HepG2 (cell line): ENCODE results near the gene MYO5B. TPM values are rescaled to one million over a fixed set of nuclear protein-coding genes. Genes with fewer than 3 reads are reported as not detected.

Experiments used
- ATAC-seq: fragments of 200-7000 bp; cut with Tn5 transposase; 3 replicates; pipeline ENCODE4 v1.9.1; 2020; ENCODE audit warnings: mild to moderate bottlenecking, moderate library complexity
- BruUV-seq: library from RNA; stranded (reverse); fragments of 400-500 nt; replicated peaks from 2 replicates; lab custom pipeline; 2021; lab: Mats Ljungman, UMichigan
- CTCF ChIA-PET: fragments of 300-600 bp; formaldehyde crosslinking; extraction: SDS; loops from one replicate; lab custom pipeline; 2021; ENCODE audit warnings: low total read pairs, inconsistent platforms, low intra/inter-chr PET ratio; lab: Yijun Ruan, JAX
- POLR2A ChIA-PET: fragments of 350-600 bp; sonication (Branson Sonifier 250); formaldehyde crosslinking; loops from one replicate; lab custom pipeline; 2020; ENCODE audit warnings: antibody characterized with exemption, inconsistent platforms; lab: Yijun Ruan, JAX
- DNase-seq: peaks from one replicate; pipeline ENCODE4 v3.0.0-alpha.2; 2015; ENCODE audit warnings: low spot score
- FAIRE-seq: peaks from 3 replicates; lab custom pipeline; 2011; peaks lifted over from hg19 to GRCh38; lab: Jason Lieb, UNC
- H2AFZ ChIP-seq: one replicate; pipeline ENCODE4 v1.6.1; 2011; ENCODE audit warnings: low read length, inconsistent platforms
- H3K27ac ChIP-seq: fragments of 300-600 bp; 3 replicates; pipeline ENCODE4 v1.8.0; 2011; ENCODE audit warnings: mixed run types, mild to moderate bottlenecking, mixed read lengths, low read length, inconsistent platforms; ENCODE audit not compliant: insufficient read depth; ENCODE audit errors: extremely low read length
- H3K27me3 ChIP-seq, 2 experiments: fragments of 200-600 bp in 1 of 2; 2 replicates in 1 of 2; 3 replicates in 1 of 2; pipeline versions ENCODE4 v1.6.0 to v1.8.0; 2011; ENCODE audit warnings: low read length in 2 of 2, mild to moderate bottlenecking in 2 of 2, moderate library complexity in 2 of 2, inconsistent platforms in 1 of 2; ENCODE audit not compliant: insufficient read depth in 2 of 2, control insufficient read depth in 1 of 2
- H3K36me3 ChIP-seq, 2 experiments: fragments of 200-600 bp in 1 of 2; replicated peaks in 1 of 2; 2 replicates in 1 of 2; 3 replicates in 1 of 2; pipeline versions ENCODE4 v1.5.1 to v1.8.0; 2011; ENCODE audit warnings: low read length in 2 of 2, inconsistent platforms in 1 of 2; ENCODE audit not compliant: insufficient read depth in 2 of 2, control insufficient read depth in 1 of 2
- H3K4me1 ChIP-seq: 2 replicates; pipeline ENCODE4 v1.5.1; 2012; ENCODE audit warnings: low read length, inconsistent platforms; ENCODE audit not compliant: insufficient read depth
- H3K4me2 ChIP-seq: 2 replicates; pipeline ENCODE4 v1.6.0; 2011; ENCODE audit warnings: low read depth, low read length, inconsistent platforms
- H3K4me3 ChIP-seq, 3 experiments: fragments of 200-600 bp in 1 of 3; sonication (generic), shearing (Covaris generic) in 1 of 3; replicated peaks in 1 of 3; 2 replicates each; pipeline ENCODE4 v1.5.1; 2011 to 2016; ENCODE audit warnings: low read length in 3 of 3, inconsistent platforms in 2 of 3, low read depth in 2 of 3, mild to moderate bottlenecking in 2 of 3, control low read depth in 1 of 3, mixed read lengths in 1 of 3; ENCODE audit not compliant: insufficient read depth in 1 of 3
- H3K79me2 ChIP-seq: one replicate; pipeline ENCODE4 v1.6.1; 2011; ENCODE audit warnings: low read length, inconsistent platforms; ENCODE audit not compliant: insufficient read depth
- H3K9ac ChIP-seq: 2 replicates; pipeline ENCODE4 v1.6.0; 2011; ENCODE audit warnings: mild to moderate bottlenecking, low read depth, low read length, inconsistent platforms; ENCODE audit not compliant: insufficient read depth
- H3K9me3 ChIP-seq: 2 replicates; pipeline ENCODE4 v1.5.1; 2012; ENCODE audit warnings: mild to moderate bottlenecking, low read length
- H4K20me1 ChIP-seq: 2 replicates; pipeline ENCODE4 v1.6.0; 2011; ENCODE audit warnings: inconsistent platforms, mild to moderate bottlenecking, low read length, moderate library complexity; ENCODE audit not compliant: insufficient read depth
- AGO1 ChIP-seq: fragments of 200-400 bp; formaldehyde crosslinking; IDR thresholded peaks from 2 replicates; pipeline ENCODE4 v1.6.1; 2017; ENCODE audit warnings: mild to moderate bottlenecking, low read depth, low read length, moderate library complexity; ENCODE audit not compliant: poor library complexity, severe bottlenecking
- E2F1 ChIP-seq: sonication (generic); formaldehyde crosslinking; IDR thresholded peaks from 2 replicates; pipeline ENCODE4 v1.5.0; 2020; ENCODE audit warnings: missing genetic modification reagents
- FOSL2 ChIP-seq: sonication (generic); formaldehyde crosslinking; IDR thresholded peaks from 2 replicates; pipeline ENCODE4 v1.4.0; 2020; ENCODE audit warnings: missing genetic modification reagents
- GATAD1 ChIP-seq: IDR thresholded peaks from 2 replicates; pipeline ENCODE4 v1.6.1; 2016; ENCODE audit warnings: missing genetic modification reagents, missing compliant biosample characterization
- ISL2 ChIP-seq: sonication (generic); formaldehyde crosslinking; IDR thresholded peaks from 2 replicates; pipeline ENCODE4 v1.5.0; 2020; ENCODE audit warnings: missing genetic modification reagents
- RBM39 ChIP-seq: fragments of 200-400 bp; formaldehyde crosslinking; IDR thresholded peaks from one replicate; pipeline ENCODE4 v1.6.1; 2018; ENCODE audit warnings: antibody characterized with exemption, mild to moderate bottlenecking, low read depth, low read length; ENCODE audit not compliant: poor library complexity, severe bottlenecking
- SIX4 ChIP-seq: sonication (generic); formaldehyde crosslinking; IDR thresholded peaks from 2 replicates; pipeline ENCODE4 v1.4.0; 2020; ENCODE audit warnings: missing genetic modification reagents
- U2AF2 ChIP-seq: fragments of 200-400 bp; formaldehyde crosslinking; IDR thresholded peaks from 2 replicates; pipeline ENCODE4 v1.6.1; 2017; ENCODE audit warnings: low read depth, mild to moderate bottlenecking, low read length
- YEATS4 ChIP-seq: sonication (generic); formaldehyde crosslinking; IDR thresholded peaks from 2 replicates; pipeline ENCODE4 v1.4.0; 2020; ENCODE audit warnings: missing genetic modification reagents, borderline replicate concordance
- ZKSCAN8 ChIP-seq: IDR thresholded peaks from 2 replicates; pipeline ENCODE4 v1.6.1; 2016; ENCODE audit warnings: borderline replicate concordance, missing genetic modification reagents, missing compliant biosample characterization
- ZMYM4 ChIP-seq: sonication (generic); formaldehyde crosslinking; IDR thresholded peaks from 2 replicates; pipeline ENCODE4 v1.8.1; 2023; ENCODE audit warnings: mild to moderate bottlenecking, missing genetic modification reagents
- ZNF740 ChIP-seq: sonication (generic); formaldehyde crosslinking; IDR thresholded peaks from 2 replicates; pipeline ENCODE4 v1.4.0; 2020; ENCODE audit warnings: missing genetic modification reagents
- WGBS: methylation state at CpG from one replicate; pipeline ENCODE4 v1.1.6; 2017; ENCODE audit warnings: low lambda C conversion rate; 5-methylcytosine and 5-hydroxymethylcytosine counted together
- in situ Hi-C: cut with HindIII; loops from 2 replicates; pipeline ENCODE4 v1.10.0; 2017; ENCODE audit warnings: low pct_unique_long_range_greater_than_20kb; ENCODE audit not compliant: extremely low pct_ligation_motif_present
- intact Hi-C: fragments of 100-400 bp; cut with micrococcal nuclease; formaldehyde crosslinking; loops from one replicate; pipeline ENCODE4 v1.10.0; 2022; ENCODE audit not compliant: unreplicated experiment
- polyA plus RNA-seq, 8 experiments: library from polyadenylated mRNA; depleted of rRNA in 3 of 8; stranded (reverse) in 7 of 8; unstranded in 1 of 8; fragments of >200 nt; fragmentation: Illumina TruSeq in 4 of 8; extraction: Trizol in 4 of 8; gene quantifications; 2 replicates each; pipeline versions ENCODE4 v1.2.1 to v1.2.3, GENCODE V29; 2011 to 2016; ENCODE audit warnings: low read depth in 4 of 8, missing spikeins in 1 of 8, mixed read lengths in 1 of 8; ENCODE audit not compliant: insufficient read depth in 1 of 8
- total RNA-seq, 5 experiments: library from RNA; depleted of rRNA; stranded (reverse); fragments of >200 nt; fragmentation: Illumina TruSeq; extraction: Trizol; gene quantifications; 2 replicates each; pipeline ENCODE4 v1.2.3, GENCODE V29; 2016; ENCODE audit warnings: low read depth in 1 of 5
- TF ChIP-seq, protein P1 (sequence below): IDR thresholded peaks from 2 replicates; pipeline ENCODE4 v1.6.1; 2012; ENCODE audit warnings: low read length, improper control_type of control experiment
- TF ChIP-seq, protein P2 (sequence below): sonication (generic); formaldehyde crosslinking; IDR thresholded peaks from 2 replicates; pipeline ENCODE4 v1.5.1; 2020; ENCODE audit warnings: mild to moderate bottlenecking, missing genetic modification reagents, borderline replicate concordance

MYO5B gene
- total and polyA plus RNA-seq, 2 of the 13 experiments (the other 11 are each of a cell fraction or from before 2014, with no cell fraction given), result 13.1 to 24.0 TPM

GRCh38 chr18:50093366-50094064 lies 101.4 kb downstream of the MYO5B start:
- Histone ChIP-seq H3K4me3 (no peak overlapping the region), H2AFZ (no peak overlapping the region), H3K9me3 (no peaks in the 10 kb centered on the region), H3K27ac (no peak overlapping the region), H4K20me1 (no peaks in the 10 kb centered on the region), H3K36me3 (no peaks in the 10 kb centered on the region), H3K9ac (no peak overlapping the region), H3K27me3 (no peaks in the 10 kb centered on the region), H3K4me1 (peaks cover 56% of the 10 kb centered on the region), H3K79me2 (no peaks in the 10 kb centered on the region), H3K4me2 (no peak overlapping the region)
- no peak for DNase-seq
- BruUV-seq, result no TSS peak
- in situ Hi-C loops, result no loop called here
- ChIA-PET CTCF (no interaction called here), POLR2A (no interaction called here)
- intact Hi-C loops, result no loop called here
- ATAC-seq, result no peak
- 95% methylated on average over 6 of the region's 6 CpGs for WGBS
- no peak for FAIRE-seq
- TF ChIP-seq AGO1 (no peak), ZKSCAN8 (CRISPR knock-in tag) (no peak), E2F1 (CRISPR knock-in tag) (no peak), GATAD1 (CRISPR knock-in tag) (no peak), ZNF740 (CRISPR knock-in tag) (no peak), SIX4 (no peak), ISL2 (CRISPR knock-in tag) (no peak), U2AF2 (no peak), YEATS4 (CRISPR knock-in tag) (no peak), FOSL2 (no peak), ZMYM4 (CRISPR knock-in tag) (no peak), RBM39 (no peak)
- TF ChIP-seq, protein P1, sequence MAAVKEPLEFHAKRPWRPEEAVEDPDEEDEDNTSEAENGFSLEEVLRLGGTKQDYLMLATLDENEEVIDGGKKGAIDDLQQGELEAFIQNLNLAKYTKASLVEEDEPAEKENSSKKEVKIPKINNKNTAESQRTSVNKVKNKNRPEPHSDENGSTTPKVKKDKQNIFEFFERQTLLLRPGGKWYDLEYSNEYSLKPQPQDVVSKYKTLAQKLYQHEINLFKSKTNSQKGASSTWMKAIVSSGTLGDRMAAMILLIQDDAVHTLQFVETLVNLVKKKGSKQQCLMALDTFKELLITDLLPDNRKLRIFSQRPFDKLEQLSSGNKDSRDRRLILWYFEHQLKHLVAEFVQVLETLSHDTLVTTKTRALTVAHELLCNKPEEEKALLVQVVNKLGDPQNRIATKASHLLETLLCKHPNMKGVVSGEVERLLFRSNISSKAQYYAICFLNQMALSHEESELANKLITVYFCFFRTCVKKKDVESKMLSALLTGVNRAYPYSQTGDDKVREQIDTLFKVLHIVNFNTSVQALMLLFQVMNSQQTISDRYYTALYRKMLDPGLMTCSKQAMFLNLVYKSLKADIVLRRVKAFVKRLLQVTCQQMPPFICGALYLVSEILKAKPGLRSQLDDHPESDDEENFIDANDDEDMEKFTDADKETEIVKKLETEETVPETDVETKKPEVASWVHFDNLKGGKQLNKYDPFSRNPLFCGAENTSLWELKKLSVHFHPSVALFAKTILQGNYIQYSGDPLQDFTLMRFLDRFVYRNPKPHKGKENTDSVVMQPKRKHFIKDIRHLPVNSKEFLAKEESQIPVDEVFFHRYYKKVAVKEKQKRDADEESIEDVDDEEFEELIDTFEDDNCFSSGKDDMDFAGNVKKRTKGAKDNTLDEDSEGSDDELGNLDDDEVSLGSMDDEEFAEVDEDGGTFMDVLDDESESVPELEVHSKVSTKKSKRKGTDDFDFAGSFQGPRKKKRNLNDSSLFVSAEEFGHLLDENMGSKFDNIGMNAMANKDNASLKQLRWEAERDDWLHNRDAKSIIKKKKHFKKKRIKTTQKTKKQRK, result no peak
- TF ChIP-seq, protein P2, sequence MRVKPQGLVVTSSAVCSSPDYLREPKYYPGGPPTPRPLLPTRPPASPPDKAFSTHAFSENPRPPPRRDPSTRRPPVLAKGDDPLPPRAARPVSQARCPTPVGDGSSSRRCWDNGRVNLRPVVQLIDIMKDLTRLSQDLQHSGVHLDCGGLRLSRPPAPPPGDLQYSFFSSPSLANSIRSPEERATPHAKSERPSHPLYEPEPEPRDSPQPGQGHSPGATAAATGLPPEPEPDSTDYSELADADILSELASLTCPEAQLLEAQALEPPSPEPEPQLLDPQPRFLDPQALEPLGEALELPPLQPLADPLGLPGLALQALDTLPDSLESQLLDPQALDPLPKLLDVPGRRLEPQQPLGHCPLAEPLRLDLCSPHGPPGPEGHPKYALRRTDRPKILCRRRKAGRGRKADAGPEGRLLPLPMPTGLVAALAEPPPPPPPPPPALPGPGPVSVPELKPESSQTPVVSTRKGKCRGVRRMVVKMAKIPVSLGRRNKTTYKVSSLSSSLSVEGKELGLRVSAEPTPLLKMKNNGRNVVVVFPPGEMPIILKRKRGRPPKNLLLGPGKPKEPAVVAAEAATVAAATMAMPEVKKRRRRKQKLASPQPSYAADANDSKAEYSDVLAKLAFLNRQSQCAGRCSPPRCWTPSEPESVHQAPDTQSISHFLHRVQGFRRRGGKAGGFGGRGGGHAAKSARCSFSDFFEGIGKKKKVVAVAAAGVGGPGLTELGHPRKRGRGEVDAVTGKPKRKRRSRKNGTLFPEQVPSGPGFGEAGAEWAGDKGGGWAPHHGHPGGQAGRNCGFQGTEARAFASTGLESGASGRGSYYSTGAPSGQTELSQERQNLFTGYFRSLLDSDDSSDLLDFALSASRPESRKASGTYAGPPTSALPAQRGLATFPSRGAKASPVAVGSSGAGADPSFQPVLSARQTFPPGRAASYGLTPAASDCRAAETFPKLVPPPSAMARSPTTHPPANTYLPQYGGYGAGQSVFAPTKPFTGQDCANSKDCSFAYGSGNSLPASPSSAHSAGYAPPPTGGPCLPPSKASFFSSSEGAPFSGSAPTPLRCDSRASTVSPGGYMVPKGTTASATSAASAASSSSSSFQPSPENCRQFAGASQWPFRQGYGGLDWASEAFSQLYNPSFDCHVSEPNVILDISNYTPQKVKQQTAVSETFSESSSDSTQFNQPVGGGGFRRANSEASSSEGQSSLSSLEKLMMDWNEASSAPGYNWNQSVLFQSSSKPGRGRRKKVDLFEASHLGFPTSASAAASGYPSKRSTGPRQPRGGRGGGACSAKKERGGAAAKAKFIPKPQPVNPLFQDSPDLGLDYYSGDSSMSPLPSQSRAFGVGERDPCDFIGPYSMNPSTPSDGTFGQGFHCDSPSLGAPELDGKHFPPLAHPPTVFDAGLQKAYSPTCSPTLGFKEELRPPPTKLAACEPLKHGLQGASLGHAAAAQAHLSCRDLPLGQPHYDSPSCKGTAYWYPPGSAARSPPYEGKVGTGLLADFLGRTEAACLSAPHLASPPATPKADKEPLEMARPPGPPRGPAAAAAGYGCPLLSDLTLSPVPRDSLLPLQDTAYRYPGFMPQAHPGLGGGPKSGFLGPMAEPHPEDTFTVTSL (CRISPR knock-in tag), result no peak
